H54 (cell line): Measurements from ENCODE around the gene PHACTR3.

Experiments
- DNase-seq: peaks from one replicate; pipeline ENCODE4 v3.0.0; 2011; ENCODE audit warnings: low spot score, mixed read lengths; ENCODE audit not compliant: insufficient read length
- FAIRE-seq: peaks from 3 replicates; lab custom pipeline; 2011; peaks lifted over from hg19 to GRCh38; lab: Jason Lieb, UNC
- POLR2A ChIP-seq: IDR thresholded peaks from 2 replicates; pipeline ENCODE4 v1.6.1; 2011; ENCODE audit warnings: low read depth, mild to moderate bottlenecking, low read length

The PHACTR3 gene

GRCh38 chr20:59589086-59589684 lies 15.2 kb upstream of the PHACTR3 start:
- FAIRE-seq: no peak

DNA sequence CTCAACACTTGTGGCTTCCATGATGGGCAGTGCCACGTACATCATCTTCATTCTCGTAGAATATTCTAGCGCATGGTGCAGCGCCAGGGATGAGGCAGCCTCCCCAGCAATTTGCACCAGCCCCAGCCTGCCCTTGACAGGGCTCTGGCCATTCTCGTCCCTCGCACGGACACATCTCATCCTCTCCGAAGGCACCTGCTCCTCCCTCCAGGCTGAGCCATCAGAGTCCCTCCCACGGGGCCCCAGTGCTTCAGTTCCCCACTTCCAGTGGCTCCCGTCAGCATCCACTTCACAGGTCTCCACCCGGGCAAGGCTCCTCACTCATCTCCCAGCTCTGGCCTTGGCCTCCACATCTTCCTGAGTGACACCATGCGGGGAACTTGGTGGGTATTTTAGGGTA lies 13.3 kb upstream of the PHACTR3 start:
- TF ChIP-seq POLR2A: no peak
- DNase-seq (no peak), FAIRE-seq (no peak)

More at GRCh38 chr20:59589086-59589684, 15.2 kb upstream of the PHACTR3 start:
- no peak for TF ChIP-seq POLR2A
- no peak for DNase-seq

DNA sequence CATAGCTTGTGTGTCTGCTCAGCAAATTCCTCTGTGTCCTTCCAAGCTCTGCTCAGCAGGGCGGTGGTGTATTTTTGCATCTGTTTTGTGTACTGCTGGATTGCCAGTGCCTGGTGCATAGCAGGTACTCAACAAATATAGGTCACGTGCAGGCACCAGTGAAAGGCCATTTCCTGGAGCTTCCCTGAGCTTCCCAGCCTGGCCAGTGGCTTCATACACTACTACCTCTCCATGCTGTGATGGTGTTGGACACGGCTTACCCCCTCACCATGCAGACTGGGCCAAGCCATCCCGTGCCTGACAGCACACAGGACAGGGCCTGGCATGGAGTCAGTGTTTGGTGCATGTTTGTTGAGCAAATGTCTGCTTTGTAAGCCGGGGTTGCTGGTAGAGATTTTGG lies 7.7 kb upstream of the PHACTR3 start:
- no peak for TF ChIP-seq POLR2A
- DNase-seq (no peak), FAIRE-seq (no peak)

- FAIRE-seq (no peak), DNase-seq (no peak)
- no peak for TF ChIP-seq POLR2A
Observed at GRCh38 chr20:59597240-59597639, 7.1 kb upstream of the PHACTR3 start.

DNA sequence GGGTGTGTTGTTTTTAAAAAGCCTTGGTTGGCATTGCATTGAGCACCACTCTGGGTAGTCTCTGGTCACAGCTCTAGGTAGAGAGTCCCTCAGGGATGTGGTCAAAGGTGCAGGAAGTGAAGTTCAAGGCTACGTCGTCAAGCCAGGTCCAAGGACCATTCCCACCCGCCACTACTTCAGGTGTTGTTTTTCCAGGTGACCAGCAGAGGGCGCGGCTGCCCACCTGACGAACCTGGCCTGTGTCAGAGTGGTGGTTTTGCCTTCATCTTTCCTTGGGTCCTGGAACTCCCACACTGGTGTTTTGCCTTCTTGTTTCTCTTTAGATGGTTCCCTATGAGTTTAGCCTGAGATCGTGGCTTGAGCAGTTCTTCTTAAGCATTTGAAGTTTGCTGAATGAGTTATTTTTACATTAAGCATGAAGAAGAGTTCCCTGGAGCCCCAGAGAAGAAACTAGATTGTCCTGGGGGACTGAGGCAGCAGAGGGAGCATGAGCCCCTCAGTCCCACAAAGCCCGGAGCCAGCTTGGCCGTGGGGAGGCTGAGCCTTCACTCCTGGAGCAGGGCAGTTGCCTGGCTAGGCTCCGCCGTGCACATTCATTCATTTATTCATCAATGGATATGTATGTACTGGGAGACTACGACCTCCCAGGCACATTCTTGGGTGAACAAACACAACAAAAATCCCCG lies 5.6 kb upstream of the PHACTR3 start:
- no peak for TF ChIP-seq POLR2A
- peak; percentile 64 for DNase-seq
- FAIRE-seq: no peak

DNA sequence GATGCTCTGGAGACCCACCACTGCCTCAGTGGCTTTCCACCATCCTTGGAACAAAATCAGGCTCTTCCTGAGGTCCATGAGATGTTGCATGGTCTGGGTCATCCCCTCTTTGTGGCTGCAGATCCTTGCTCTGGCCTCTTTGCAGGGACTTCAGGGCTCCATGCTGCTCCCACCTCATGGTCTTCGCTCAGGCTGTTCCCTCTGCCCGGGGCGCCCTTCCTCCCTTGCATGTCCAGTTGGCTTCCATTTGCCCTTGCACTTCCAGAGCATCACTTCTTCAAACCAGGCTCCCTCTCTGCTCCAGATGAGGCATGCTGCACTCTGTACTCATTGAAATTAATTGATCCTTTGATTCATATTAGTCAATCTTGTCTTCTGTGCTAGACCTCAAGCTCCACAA lies 4.4 kb upstream of the PHACTR3 start:
- DNase-seq (no peak), FAIRE-seq (no peak)
- no peak for TF ChIP-seq POLR2A

DNA sequence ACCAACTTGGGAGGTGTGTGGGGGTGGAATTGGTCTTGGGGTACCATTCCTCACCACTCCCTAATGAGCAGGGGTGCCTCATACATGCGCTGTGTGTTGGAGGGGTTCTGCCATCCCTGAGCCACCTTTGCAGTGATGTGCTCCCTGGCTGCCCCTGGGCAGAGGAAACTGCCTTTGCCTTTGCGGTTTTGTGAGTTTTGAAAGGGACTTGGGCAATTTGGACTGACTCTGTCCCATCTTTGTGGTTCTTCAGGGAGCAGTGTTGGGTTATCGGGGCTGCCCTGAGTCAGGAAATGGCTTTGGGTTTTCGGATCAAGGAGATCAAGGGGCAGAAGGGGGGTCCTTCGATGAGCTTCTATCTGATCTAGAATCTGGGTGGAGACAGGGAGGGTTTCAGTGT lies 3.9 kb upstream of the PHACTR3 start:
- FAIRE-seq: no peak
- no peak for TF ChIP-seq POLR2A
- no peak for DNase-seq

GRCh38 chr20:59602546-59603080 lies 1.7 kb upstream of the PHACTR3 start:
- no peak for DNase-seq
- no peak for TF ChIP-seq POLR2A
- no peak for FAIRE-seq

- FAIRE-seq (no peak), DNase-seq (no peak)
- TF ChIP-seq POLR2A: no peak
Observed at GRCh38 chr20:59603176-59603575, 1.2 kb upstream of the PHACTR3 start.

GRCh38 chr20:59604741-59605600 lies 631 bp downstream of the PHACTR3 start:
- TF ChIP-seq POLR2A: no peak
- FAIRE-seq: no peak
- DNase-seq: no peak

GRCh38 chr20:59605601-59606364 lies 1.4 kb downstream of the PHACTR3 start:
- DNase-seq (no peak), FAIRE-seq (no peak)
- TF ChIP-seq POLR2A: no peak

- no peak for DNase-seq
- no peak for TF ChIP-seq POLR2A
- no peak for FAIRE-seq
Observed at GRCh38 chr20:59606566-59606965, 2.2 kb downstream of the PHACTR3 start.

GRCh38 chr20:59608396-59608795 lies 4.1 kb downstream of the PHACTR3 start:
- no peak for DNase-seq
- TF ChIP-seq POLR2A: no peak
- no peak for FAIRE-seq
